Body of pancreas (tissue), 4 donors: Measurements from ENCODE around the gene DYSF. TPM values are rescaled to one million over a fixed set of nuclear protein-coding genes. Genes with fewer than 3 reads are reported as not detected.
A peak's percentile ranks its signal among the peaks of the same experiment; 100 is the strongest.

Experiments
- ATAC-seq: fragments of 150-250 bp; one replicate; pipeline ENCODE4 v1.9.1; 2016
- DNase-seq, 4 donors: peaks; one replicate each; pipeline ENCODE4 v3.0.0-alpha.2; 2019
- H3K27ac ChIP-seq, 4 donors: fragments of 200-600 bp; sonication (generic); 1 replicate in 3 of 4; 2 replicates in 1 of 4; pipeline versions ENCODE4 v1.5.1 to v1.6.1; 2016 to 2019; ENCODE audit warnings: mild to moderate bottlenecking in 1 of 4, mixed read lengths in 1 of 4, moderate library complexity in 1 of 4
- H3K27me3 ChIP-seq, 2 donors: fragments of 200-600 bp; sonication (generic); one replicate each; pipeline ENCODE4 v1.6.0; 2016; ENCODE audit warnings: mild to moderate bottlenecking in 1 of 2
- H3K36me3 ChIP-seq, 2 donors: fragments of 200-600 bp; sonication (generic); replicated peaks in 1 of 2; 2 replicates each; pipeline ENCODE4 v1.5.1; 2016; ENCODE audit warnings: low read depth in 2 of 2; ENCODE audit not compliant: insufficient read depth in 1 of 2
- H3K4me1 ChIP-seq: fragments of 200-600 bp; sonication (generic); one replicate; pipeline ENCODE4 v1.6.0; 2016
- H3K4me3 ChIP-seq, 2 donors: fragments of 200-600 bp; sonication (generic); 1 replicate in 1 of 2; 2 replicates in 1 of 2; pipeline ENCODE4 v1.5.1; 2016 to 2019
- H3K9me3 ChIP-seq, 3 donors: fragments of 200-600 bp; sonication (generic); 1 replicate in 2 of 3; 2 replicates in 1 of 3; pipeline ENCODE4 v1.5.1; 2016
- CTCF ChIP-seq, 7 experiments: fragments of 450-650 bp in 4 of 7; fragments of 200-600 bp in 3 of 7; sonication (generic) in 3 of 7; IDR thresholded peaks; one replicate each; pipeline ENCODE4 v1.5.1; 2016 to 2019; ENCODE audit warnings: antibody characterized with exemption in 7 of 7
- POLR2A ChIP-seq, 3 donors: fragments of 450-650 bp; IDR thresholded peaks; one replicate each; pipeline ENCODE4 v1.6.1; 2016; ENCODE audit warnings: antibody characterized with exemption in 3 of 3, mild to moderate bottlenecking in 2 of 3
- WGBS, 2 donors: methylation state at CpG; one replicate each; pipeline ENCODE4 v1.1.5; 2017; 5-methylcytosine and 5-hydroxymethylcytosine counted together
- intact Hi-C: fragments of 100-400 bp; cut with DNase I; formaldehyde crosslinking; loops from one replicate; pipeline ENCODE4 v1.15.1; 2023
- total RNA-seq, 2 donors: library from RNA; depleted of rRNA; stranded (reverse); fragments of >200 nt; gene quantifications; one replicate each; pipeline ENCODE4 v1.1.0, GENCODE V29; 2016

DYSF gene
- total RNA-seq, 2 donors from 2014 or later: 3.1 to 10.9 TPM

- WGBS, 2 donors: 50 to 63% methylated on average over 2 of the region's 2 CpGs
- Histone ChIP-seq H3K9me3 (no peaks in the 10 kb centered on the region), H3K36me3 (no peaks in the 10 kb centered on the region), H3K27ac (no peak overlapping the region), H3K27me3 (no peaks in the 10 kb centered on the region), H3K4me1 (peaks cover 21% of the 10 kb centered on the region), H3K4me3 (no peak overlapping the region)
- DNase-seq (no peak), ATAC-seq (no peak)
- intact Hi-C loops: no loop called here
- TF ChIP-seq CTCF (IDR thresholded peaks at IDR 0.05) (no peak), POLR2A (IDR thresholded peaks at IDR 0.05) (no peak)
Measured at GRCh38 chr2:71452565-71452964, 796 bp upstream of the DYSF start.

- peak overlapping the region in 1 of 2 donors; percentile 8 for H3K4me3 ChIP-seq
- H3K9me3 ChIP-seq: no peaks in the 10 kb centered on the region
- intact Hi-C loops: no loop called here
- peaks cover 21% of the 10 kb centered on the region for H3K4me1 ChIP-seq
- no peak for TF ChIP-seq CTCF (IDR thresholded peaks at IDR 0.05)
- no peak for TF ChIP-seq POLR2A (IDR thresholded peaks at IDR 0.05)
- no peaks in the 10 kb centered on the region for H3K27me3 ChIP-seq
- no peak for ATAC-seq
- H3K27ac ChIP-seq: no peak overlapping the region
- no peaks in the 10 kb centered on the region for H3K36me3 ChIP-seq
- no peak for DNase-seq
- 39 to 52% methylated on average over 10 to 15 of the region's 17 CpGs for WGBS, 2 donors
Measured at GRCh38 chr2:71454221-71455010, 1.1 kb downstream of the DYSF start.

GRCh38 chr2:71455011-71455740, 1.8 kb downstream of the DYSF start:
- intact Hi-C loops: no loop called here
- DNase-seq: no peak

GRCh38 chr2:71455741-71456569, 2.6 kb downstream of the DYSF start:
- ATAC-seq: no peak
- no peak for DNase-seq
- TF ChIP-seq CTCF (IDR thresholded peaks at IDR 0.05) (no peak), POLR2A (IDR thresholded peaks at IDR 0.05) (no peak)
- Histone ChIP-seq H3K27ac (no peak overlapping the region), H3K27me3 (no peaks in the 10 kb centered on the region), H3K36me3 (no peaks in the 10 kb centered on the region), H3K4me1 (peaks cover 21% of the 10 kb centered on the region), H3K4me3 (no peak overlapping the region), H3K9me3 (no peaks in the 10 kb centered on the region)
- 45 to 49% methylated on average over 6 of the region's 6 CpGs for WGBS, 2 donors
- intact Hi-C loops: no loop called here

More at GRCh38 chr2:71455011-71455740, 1.8 kb downstream of the DYSF start:
- Histone ChIP-seq H3K4me3 (no peak overlapping the region), H3K27me3 (no peaks in the 10 kb centered on the region), H3K9me3 (no peaks in the 10 kb centered on the region), H3K27ac (no peak overlapping the region), H3K36me3 (no peaks in the 10 kb centered on the region), H3K4me1 (peaks cover 21% of the 10 kb centered on the region)
- no peak for TF ChIP-seq CTCF (IDR thresholded peaks at IDR 0.05)
- no peak for TF ChIP-seq POLR2A (IDR thresholded peaks at IDR 0.05)
- ATAC-seq: no peak
- WGBS, 2 donors: 73 to 75% methylated on average over 8 of the region's 8 CpGs
